H1 (cell line): ENCODE data around the gene NXPH1. TPM values are rescaled to one million over a fixed set of nuclear protein-coding genes. Genes with fewer than 3 reads are reported as not detected.

ENCODE experiments used
- KDM4A ChIP-seq: IDR thresholded peaks from one replicate; pipeline ENCODE4 v1.7.1; 2012; ENCODE audit warnings: low read depth, mild to moderate bottlenecking, moderate library complexity, low read length, inconsistent platforms; ENCODE audit not compliant: severe bottlenecking
- polyA plus RNA-seq, 7 experiments: library from polyadenylated mRNA; depleted of rRNA in 3 of 7; stranded (reverse) in 5 of 7; unstranded in 2 of 7; fragments of >200 nt in 5 of 7; fragments of 200-250 nt in 2 of 7; gene quantifications; 1 replicate in 5 of 7; 2 replicates in 1 of 7; 4 replicates in 1 of 7; pipeline versions ENCODE4 v1.2.1 to v1.2.3, GENCODE V29; 2011 to 2013; ENCODE audit warnings: missing spikeins in 2 of 7, mixed read lengths in 2 of 7
- total RNA-seq: library from RNA; stranded (reverse); fragmentation: NEBNext Ultra II Directional; extraction: Animal tissue kit (Norgen Biotek cat#: 25700); gene quantifications from 2 replicates; pipeline ENCODE4 v1.2.1, GENCODE V29; 2021

The NXPH1 gene
- total and polyA plus RNA-seq, 2 of the 8 experiments (the other 6 are each of a cell fraction or from before 2014, with no cell fraction given): 0.14 to 1.0 TPM

DNA sequence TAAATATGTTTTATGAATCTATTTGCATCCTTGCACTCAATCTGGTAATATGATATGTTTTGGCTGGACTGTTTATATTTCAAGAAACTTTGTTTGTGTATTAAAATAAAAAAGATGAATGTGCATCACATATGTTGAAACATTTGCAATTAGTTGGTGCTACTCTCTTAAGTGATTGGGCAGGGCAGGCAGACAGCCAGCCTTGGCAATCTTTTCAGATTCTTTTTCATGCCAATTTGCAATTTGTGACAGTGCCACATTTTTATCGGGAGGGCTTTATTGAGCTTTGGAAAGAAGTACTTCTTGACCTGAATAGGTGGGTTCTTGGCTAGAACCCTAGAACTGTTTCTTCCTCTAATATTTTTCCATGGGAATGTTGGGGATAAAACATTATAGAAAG lies 152.2 kb downstream of the NXPH1 start (continued):
- TF ChIP-seq KDM4A: no peak
